GM21529 (cell line): ENCODE measurements around the gene KIF15.

ENCODE experiments used
- ATAC-seq: cut with Tn5 transposase; IDR thresholded peaks from one replicate; pipeline ENCODE4 v1.9.1; 2021; ENCODE audit not compliant: unreplicated experiment

KIF15 gene, protein sequence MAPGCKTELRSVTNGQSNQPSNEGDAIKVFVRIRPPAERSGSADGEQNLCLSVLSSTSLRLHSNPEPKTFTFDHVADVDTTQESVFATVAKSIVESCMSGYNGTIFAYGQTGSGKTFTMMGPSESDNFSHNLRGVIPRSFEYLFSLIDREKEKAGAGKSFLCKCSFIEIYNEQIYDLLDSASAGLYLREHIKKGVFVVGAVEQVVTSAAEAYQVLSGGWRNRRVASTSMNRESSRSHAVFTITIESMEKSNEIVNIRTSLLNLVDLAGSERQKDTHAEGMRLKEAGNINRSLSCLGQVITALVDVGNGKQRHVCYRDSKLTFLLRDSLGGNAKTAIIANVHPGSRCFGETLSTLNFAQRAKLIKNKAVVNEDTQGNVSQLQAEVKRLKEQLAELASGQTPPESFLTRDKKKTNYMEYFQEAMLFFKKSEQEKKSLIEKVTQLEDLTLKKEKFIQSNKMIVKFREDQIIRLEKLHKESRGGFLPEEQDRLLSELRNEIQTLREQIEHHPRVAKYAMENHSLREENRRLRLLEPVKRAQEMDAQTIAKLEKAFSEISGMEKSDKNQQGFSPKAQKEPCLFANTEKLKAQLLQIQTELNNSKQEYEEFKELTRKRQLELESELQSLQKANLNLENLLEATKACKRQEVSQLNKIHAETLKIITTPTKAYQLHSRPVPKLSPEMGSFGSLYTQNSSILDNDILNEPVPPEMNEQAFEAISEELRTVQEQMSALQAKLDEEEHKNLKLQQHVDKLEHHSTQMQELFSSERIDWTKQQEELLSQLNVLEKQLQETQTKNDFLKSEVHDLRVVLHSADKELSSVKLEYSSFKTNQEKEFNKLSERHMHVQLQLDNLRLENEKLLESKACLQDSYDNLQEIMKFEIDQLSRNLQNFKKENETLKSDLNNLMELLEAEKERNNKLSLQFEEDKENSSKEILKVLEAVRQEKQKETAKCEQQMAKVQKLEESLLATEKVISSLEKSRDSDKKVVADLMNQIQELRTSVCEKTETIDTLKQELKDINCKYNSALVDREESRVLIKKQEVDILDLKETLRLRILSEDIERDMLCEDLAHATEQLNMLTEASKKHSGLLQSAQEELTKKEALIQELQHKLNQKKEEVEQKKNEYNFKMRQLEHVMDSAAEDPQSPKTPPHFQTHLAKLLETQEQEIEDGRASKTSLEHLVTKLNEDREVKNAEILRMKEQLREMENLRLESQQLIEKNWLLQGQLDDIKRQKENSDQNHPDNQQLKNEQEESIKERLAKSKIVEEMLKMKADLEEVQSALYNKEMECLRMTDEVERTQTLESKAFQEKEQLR (N-terminal part only)

DNA sequence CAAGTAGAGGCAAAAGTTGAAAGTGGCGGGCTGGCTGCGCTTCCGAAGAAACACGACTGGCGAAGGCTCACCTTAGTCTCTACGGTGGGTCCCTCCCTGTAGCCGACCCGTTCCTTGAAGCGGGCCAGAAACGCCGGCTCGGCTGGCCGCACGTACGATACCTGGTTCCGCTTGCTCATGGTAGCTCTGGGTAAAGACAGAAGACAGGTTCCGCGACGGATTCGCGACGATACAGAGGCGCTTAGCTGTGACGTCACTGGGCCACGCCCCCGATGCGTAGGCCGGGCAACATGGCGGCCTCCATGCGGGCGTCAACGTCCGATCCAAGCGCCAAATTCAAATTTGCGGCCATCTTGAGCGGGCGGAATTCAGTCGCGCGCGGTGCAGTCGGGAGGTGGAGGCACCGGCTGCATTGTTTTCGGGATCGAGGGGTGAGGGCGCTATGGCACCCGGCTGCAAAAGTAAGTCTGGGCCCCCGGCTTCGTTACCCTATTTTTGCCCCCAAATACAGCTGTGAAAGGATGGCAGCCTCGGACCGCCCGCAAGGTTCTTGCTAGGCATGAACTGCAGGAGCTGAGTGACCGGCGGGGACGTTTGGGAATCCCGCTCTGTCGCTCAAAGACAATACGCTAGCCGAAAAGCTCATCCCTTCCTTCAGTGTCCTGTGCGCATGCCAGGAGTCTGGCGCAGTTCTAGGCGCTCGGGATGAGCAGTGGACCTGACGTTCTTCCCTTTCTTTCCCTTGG, at the start of gene KIF15, which contains the start of gene KIAA1143:
KIF15 (plus strand) TSS at position 371 of the 746 bp plus-strand sequence; CDS start at position 443, 72 bp downstream.
KIAA1143 (minus strand) TSS at position 196 of the 746 bp plus-strand sequence; CDS start at position 179, 17 bp downstream.
- ATAC-seq = peak; percentile 89

DNA sequence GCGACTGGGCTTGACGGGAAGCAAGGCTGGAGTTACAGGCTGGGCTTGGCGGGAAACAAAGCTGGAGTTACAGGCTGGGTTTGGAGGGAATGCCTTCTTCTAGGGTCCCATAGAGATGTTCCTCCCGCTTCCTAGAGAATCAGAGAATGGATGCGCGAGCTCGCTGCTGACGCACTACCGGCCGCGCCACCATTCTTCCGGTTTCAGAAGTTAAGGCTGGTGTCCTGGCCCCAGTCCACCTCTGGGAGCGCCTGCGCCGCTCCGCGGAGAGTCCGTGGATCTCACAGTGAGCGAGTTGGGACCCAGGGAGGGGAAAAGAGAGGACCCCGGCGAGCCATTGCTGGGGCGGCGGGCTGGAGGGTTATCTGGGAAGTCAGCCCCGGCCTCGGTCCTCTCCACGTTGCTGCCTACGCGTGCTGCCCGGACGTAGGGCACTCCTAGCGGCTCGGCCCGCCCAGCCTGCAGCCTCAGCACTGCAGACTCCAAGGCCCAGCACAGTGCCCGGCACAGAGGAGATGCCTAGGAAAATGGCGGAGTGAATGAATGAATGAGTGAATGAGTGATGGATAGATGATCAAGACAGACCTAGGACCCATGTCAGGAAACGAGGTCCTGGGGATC, 49.0 kb upstream of the KIF15 start, which contains the start of gene ZNF502:
ZNF502 (plus strand) TSS at position 206 of the 621 bp plus-strand sequence. CDS start 7,602 bp downstream, outside the sequence.
- no peak for ATAC-seq

DNA sequence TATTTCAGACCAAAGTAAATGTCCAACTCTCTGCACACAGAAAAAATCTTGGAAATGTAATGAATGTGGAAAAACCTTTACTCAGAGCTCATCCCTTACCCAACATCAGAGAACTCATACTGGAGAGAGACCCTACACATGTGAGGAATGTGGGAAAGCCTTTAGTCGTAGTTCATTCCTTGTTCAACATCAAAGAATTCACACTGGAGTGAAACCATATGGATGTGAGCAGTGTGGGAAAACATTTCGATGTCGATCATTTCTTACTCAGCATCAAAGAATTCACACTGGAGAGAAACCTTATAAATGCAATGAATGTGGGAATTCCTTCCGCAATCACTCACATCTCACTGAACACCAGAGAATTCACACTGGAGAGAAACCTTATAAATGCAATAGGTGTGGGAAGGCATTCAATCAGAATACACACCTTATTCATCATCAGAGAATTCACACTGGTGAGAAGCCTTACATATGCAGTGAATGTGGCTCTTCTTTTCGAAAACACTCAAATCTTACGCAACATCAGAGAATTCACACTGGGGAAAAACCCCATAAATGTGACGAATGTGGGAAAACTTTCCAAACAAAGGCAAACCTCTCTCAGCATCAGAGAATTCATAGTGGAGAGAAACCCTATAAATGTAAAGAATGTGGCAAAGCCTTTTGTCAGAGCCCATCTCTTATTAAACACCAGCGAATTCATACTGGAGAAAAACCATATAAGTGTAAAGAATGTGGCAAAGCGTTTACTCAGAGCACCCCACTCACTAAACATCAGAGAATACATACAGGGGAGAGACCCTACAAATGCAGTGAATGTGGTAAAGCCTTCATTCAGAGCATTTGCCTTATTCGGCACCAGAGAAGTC, 40.1 kb upstream of the KIF15 start:
- ATAC-seq = no peak

DNA sequence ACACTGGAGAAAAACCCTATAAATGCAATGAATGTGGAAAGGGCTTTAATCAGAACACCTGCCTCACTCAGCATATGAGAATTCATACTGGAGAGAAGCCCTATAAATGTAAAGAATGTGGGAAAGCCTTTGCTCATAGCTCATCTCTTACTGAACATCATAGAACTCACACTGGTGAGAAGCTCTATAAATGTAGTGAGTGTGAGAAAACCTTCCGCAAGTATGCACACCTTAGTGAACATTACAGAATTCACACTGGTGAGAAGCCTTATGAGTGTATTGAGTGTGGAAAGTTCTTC, 39.5 kb upstream of the KIF15 start:
- ATAC-seq = no peak

DNA sequence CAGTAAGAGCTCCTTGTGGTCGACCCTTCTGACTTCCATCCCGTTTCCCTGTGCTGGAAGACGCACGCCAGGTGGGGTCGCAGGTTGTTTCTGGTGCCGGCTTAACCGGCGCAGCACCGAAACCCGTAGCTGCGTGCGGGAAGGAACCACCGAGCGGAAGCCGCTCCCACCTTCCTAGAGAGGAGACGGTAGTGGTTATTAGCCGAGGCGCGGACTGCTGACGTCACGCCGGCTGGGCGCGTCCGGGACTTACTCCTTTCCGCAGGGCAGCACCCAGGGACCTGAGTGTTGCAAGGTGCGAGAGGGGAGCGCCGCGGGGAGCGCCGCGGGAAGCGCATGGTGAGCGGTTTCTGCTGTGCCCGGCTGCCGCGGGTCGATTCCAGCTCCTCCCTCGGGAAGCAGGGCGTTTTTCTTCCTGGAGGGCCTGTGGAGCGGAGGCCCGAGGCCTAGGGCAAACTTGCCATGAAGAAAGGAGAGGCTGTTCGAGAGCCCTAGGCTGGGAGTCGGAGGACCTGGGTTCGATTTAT, 32.1 kb upstream of the KIF15 start, which contains the start of gene ZNF501:
ZNF501 (plus strand) TSS at position 252 of the 527 bp plus-strand sequence. CDS start 4,787 bp downstream, outside the sequence.
- peak; percentile 98 for ATAC-seq

DNA sequence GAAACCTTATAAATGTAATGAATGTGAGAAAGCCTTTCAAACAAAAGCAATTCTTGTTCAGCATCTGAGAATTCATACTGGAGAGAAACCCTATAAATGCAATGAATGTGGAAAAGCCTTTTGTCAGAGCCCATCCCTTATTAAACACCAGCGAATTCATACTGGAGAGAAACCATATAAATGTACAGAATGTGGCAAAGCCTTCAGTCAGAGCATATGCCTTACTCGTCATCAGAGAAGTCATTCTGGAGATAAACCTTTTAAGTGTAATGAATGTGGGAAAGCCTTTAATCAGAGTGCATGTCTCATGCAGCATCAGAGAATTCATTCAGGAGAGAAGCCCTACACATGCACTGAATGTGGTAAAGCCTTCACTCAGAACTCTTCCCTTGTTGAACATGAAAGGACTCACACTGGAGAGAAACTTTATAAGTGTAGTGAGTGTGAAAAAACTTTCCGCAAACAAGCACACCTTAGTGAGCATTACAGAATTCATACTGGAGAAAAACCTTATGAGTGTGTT, 26.9 kb upstream of the KIF15 start:
- ATAC-seq = no peak

DNA sequence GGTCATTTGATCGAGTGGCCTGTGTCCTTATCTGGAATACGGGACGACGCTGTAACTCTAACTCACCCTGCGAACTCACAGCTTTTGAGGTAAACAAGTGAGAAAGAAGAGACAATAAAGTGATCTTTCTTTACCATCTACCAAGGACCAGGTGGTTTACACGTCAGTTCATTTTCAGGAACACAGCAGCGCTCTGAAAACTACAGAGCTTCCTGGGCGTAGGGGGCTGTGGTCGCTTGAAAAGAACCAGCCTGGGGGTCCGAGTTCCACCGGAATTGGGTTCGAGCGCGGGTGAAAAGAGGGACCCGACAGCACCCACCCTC, 532 bp upstream of the KIF15 start:
- ATAC-seq = no peak

DNA sequence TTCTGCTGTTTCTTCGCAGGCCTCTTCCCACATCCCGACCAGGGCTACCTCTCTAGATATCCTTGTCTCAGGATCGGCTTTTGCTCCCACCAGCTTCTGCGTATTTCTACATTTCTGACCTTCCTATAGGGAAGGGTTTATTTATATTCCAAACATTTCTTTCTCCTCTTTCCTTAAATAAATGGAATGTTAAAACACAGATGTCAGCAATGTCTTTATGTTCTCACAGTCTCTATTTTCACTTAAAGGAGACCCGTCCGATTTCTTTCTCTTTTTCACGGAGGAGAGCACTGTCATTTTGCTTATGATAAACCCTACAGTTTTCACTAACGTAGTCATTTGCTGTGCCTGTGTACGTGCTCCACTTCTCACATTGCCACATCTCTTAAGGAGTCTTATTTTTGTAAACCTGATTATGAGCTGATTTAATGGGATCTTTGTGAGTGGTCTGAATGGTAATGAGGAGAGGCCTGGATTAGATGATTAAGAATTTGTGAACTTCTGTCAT, 630 bp downstream of the KIF15 start:
- ATAC-seq = peak; percentile 10

DNA sequence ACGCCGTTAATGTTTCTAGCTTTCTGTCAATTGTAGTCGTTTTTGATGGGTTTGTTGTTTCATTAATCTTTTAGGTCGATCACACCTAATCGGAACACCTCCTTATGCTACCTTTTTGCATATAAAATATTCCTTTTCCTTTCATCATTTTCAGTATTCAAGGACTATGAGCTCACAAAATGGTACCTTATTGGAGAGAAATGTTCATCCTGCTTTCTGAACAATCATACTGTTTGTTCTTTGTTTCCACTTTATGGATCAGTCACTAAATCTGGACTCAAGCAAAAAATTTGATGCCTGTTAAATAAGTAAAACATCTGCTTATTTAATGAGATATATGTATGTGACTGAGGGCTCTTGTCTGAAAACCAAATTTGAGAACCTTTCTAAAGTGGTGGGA, 1.1 kb downstream of the KIF15 start:
- no peak for ATAC-seq

DNA sequence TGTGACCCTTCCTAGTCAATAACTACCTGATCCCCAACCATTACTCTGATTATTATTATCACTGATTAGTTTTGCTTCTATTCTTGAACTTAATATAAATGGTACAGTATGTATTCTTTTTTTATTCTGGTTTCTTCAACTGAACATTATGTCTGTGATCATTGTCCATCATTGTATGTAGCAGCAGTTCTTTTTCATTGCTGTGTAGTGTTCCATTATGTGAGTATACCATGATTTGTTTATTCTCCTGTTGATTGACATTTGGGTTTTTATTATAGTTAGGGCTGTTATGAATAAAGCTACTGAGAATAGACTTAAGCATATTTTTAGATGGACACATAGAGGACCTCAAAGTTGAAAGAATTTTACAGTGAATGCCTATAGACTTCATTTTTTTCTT, 2.7 kb downstream of the KIF15 start:
- no peak for ATAC-seq

DNA sequence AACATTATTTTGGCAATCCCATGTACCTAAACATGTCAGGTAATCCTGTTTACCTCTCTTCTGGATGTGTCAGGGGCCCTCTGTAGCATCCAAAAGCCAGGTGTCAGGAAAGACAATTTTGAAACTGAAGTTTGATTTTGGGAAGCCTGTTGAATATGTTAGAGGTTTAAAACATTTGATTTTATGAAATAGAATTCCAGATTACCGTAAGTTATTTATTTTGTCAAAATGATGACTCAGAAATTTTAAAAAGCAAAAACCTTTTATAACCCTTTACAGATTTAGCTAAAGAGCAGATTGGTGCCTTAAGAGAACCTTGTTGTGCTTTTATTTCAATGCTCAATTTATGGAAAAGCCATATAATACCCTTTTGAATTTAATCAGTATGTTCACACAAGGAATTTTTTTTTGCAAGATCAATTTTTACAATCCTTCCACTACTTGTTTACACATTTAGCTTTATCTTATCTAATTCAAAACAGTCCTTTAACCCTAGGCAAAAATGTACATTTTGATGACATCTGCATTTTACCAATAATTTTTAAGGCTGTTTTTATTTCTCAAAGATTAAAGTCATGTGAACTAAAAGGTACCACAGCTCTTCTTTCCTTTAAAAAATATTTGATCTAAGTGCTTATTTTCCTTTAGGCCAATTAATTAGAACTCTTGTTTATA, 10.0 kb downstream of the KIF15 start:
- ATAC-seq = no peak

DNA sequence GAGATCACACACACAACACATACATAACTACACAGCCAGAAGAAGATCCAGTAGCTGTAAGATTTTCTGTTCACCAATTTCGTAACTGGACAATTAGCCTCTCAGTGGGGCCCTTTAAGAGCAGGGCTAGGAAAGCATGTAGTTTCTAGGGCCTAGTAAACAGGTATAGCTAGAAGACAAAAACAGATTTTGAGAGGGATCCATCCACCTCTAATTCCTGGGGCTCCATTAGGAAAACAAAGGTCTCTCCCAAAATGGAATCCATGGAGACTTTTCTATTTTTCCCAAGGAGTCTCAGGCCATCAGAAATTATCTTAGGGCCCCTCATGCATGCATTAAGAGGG, 10.5 kb downstream of the KIF15 start:
- ATAC-seq = no peak

DNA sequence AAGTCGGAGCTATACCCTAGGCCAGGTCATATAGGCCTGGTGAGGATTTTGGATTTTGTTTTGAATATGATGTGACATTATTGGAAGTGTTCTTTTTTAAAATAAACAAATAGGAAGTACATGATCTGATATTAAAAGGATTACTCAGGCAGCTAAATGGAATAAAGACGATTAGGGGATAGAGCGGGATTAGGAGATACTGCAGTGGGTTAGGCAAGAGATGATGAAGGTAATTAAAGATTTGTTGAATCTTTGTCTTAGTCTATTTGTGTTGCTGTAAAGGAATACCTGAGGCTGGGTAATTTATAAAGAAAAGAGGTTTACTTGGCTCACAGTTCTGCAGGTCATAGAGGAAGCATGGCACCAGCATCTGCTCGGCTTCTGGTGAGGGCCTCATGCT, 21.3 kb downstream of the KIF15 start:
- ATAC-seq = no peak

DNA sequence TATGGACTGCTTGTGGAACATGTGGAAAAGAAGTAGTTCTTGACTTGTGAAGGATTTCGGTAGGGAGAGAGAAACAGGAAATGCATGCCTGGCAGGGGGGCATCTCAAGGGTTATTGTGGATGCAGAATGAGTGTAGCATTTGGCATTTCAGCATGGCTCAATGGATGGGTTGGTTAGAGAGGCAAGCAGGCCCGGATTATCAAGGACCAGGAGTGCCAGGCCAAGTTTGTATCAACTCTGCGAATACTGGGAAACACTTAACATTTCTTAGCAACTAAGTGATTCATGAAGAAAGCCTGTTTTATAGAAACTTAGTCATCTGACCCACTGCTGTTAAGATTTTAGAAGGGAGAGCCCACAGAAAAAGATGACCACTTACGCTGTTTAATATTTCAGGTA, 33.6 kb downstream of the KIF15 start:
- no peak for ATAC-seq

DNA sequence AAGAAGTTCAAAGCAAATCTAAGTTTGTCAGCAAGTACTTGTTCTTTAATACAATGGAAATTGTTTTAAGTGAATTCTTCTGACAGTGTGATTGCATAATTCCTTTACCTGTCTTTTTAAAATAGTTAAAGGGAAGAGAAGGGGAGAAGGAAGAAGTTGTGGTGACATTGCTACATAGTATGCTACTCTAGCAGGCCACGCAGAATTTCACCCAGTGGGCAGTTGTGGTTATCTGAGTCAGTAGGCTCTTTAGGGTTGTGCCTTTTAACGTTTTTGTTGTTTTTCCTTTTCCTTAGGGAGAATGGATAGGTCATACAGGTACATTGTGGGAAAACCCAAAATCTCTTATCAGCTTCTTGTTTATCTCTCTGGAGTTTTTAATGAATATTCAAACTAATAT, 40.4 kb downstream of the KIF15 start:
- no peak for ATAC-seq

DNA sequence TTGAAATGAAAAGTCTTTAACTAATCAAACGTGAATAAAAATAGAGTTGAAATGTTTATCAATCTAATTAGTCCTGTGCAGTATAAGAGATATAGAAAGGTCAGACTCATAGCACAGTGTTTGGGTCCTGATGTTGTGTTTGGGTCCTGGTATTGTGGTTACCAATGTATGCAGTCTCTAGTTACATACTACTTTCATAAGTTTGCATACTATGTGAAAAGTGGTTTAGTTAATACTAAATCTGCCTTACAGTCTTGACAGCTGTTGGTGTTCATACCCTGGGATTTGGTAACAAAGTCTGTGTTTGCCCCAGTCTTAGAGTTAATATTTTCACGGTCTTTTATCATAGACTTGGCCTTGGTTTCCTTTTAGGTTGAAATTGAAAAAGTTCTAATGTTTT, 41.7 kb downstream of the KIF15 start:
- ATAC-seq = no peak

DNA sequence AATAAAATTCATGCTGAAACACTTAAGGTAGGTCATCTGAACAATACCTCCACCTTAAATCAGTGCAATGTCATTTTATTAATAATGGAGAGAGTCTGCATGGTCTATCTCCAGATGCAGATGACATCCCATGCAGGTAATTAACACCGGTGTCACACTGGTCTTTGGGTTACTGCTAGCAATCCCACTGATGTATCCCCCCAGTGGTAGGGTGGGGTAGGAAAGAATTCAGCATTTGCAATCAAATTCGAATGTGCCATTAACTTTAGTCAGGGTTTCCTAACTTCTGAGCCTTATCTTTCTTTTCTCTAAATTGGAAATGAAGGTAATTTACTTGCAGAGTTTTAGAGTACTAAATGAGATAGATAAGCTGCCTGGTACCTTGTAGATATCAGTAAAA, 44.4 kb downstream of the KIF15 start:
- no peak for ATAC-seq

DNA sequence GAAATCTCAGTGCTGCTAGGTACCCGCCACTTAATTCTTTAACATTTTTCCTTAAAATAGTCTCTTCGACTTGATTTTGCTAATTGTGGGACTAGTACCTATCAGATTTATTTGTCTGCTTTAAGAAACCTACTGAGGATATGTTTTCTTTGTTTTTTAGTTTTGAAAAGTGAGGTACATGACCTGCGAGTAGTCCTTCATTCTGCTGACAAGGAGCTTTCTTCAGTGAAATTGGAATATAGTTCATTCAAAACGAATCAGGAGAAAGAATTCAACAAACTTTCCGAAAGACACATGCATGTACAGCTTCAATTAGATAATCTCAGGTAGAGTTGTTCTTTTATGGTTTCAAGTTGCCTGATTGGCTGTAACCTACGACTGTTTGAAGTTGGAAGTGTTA, 53.2 kb downstream of the KIF15 start:
- no peak for ATAC-seq
